ENCODE data around the gene DGAT2. TPM values are rescaled to one million over a fixed set of nuclear protein-coding genes. Genes with fewer than 3 reads are reported as not detected.
A peak's percentile ranks its signal among the peaks of the same experiment; 100 is the strongest.

The DGAT2 gene
- total RNA-seq, 6 experiments from 2014 or later: 33.1 to 166 (median 124) TPM

DNA sequence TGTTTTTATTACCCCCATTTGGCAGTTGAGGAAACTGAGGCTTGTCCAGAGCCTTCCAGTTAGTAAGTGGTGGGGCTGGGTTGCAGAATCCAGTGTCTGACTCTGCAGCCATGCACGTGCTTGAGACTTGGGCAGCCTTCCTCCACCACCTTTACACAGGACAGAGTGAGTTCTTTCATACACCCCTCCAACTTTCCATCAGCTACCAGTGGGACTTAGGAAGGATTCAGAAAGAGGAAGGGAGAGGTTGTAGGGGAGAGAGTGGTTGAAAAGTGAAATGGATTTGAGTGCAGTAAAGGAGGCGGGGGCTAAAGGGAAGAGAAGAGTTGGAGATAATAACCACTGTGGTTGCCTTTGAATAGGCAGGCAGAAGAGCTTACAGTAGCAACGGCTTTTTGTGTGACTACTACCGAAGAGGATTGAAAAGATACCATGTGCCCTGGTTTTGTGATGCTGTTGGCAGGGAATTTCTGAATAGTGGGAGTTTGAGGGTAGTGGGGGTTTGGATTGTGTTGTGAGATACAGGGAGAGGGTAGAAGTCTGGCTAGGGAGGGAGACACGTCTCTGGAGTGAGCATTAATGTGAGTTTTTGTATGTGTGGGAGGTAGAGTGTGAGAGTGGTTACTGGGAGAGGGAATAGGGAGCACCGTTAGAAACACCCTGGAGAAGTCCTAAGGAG, 48.1 kb downstream of the DGAT2 start:
- H3K4me3 ChIP-seq: peak overlapping the region; percentile 90 to 97 (median 94)
- H3K27me3 ChIP-seq: no peaks in the 10 kb centered on the region
- H3K4me1 ChIP-seq: peaks cover 0 to 22% (median 0%) of the 10 kb centered on the region in 4 donors
- DNase-seq (no peak), ATAC-seq (no peak)
- 34% methylated on average over 6 of the region's 6 CpGs for WGBS (ENCODE audit: insufficient coverage, low coverage, low lambda C conversion rate, missing lambda C conversion rate)
- H3K27ac ChIP-seq: no peak overlapping the region
- no peaks in the 10 kb centered on the region for H3K36me3 ChIP-seq
- TF ChIP-seq, protein P1, sequence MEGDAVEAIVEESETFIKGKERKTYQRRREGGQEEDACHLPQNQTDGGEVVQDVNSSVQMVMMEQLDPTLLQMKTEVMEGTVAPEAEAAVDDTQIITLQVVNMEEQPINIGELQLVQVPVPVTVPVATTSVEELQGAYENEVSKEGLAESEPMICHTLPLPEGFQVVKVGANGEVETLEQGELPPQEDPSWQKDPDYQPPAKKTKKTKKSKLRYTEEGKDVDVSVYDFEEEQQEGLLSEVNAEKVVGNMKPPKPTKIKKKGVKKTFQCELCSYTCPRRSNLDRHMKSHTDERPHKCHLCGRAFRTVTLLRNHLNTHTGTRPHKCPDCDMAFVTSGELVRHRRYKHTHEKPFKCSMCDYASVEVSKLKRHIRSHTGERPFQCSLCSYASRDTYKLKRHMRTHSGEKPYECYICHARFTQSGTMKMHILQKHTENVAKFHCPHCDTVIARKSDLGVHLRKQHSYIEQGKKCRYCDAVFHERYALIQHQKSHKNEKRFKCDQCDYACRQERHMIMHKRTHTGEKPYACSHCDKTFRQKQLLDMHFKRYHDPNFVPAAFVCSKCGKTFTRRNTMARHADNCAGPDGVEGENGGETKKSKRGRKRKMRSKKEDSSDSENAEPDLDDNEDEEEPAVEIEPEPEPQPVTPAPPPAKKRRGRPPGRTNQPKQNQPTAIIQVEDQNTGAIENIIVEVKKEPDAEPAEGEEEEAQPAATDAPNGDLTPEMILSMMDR (IDR thresholded peaks at IDR 0.05): no peak
- TF ChIP-seq POLR2A (IDR thresholded peaks at IDR 0.05): no peak
- H3K9me3 ChIP-seq: no peaks in the 10 kb centered on the region
- intact Hi-C loops (cut with DNase I): no loop called here

DNA sequence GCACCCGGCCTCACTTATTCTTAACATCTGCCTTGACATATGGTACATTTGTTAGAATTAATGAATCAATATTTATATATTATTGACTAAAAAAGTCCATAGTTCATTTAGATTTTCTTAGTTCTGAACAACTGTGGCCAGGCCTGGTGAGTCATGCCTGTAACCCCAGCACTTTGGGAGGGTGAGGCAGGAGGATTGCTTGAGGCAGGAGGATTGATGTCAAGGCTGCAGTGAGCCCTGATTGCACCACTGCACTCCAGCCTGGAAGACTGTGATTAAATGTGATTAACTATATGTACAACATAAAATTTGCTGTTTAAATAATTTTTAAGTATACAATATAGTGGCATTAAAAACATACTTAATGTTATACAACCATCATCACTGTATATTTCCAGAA, 52.1 kb downstream of the DGAT2 start:
- Histone ChIP-seq H3K27me3 (no peaks in the 10 kb centered on the region), H3K9me3 (no peaks in the 10 kb centered on the region), H3K27ac (no peak overlapping the region), H3K36me3 (no peaks in the 10 kb centered on the region), H3K4me3 (no peak overlapping the region), H3K4me1 (peaks cover 0 to 26% (median 0%) of the 10 kb centered on the region in 4 donors)
- intact Hi-C loops (cut with DNase I): no loop called here
- ATAC-seq (peak in 1 of 4 donors; percentile 52), DNase-seq (no peak)
- TF ChIP-seq POLR2A (IDR thresholded peaks at IDR 0.05): no peak
- TF ChIP-seq, protein P1 (IDR thresholded peaks at IDR 0.05): no peak
- WGBS (ENCODE audit: insufficient coverage, low coverage, low lambda C conversion rate, missing lambda C conversion rate): 80% methylated on average over 1 of the region's 1 CpG

DNA sequence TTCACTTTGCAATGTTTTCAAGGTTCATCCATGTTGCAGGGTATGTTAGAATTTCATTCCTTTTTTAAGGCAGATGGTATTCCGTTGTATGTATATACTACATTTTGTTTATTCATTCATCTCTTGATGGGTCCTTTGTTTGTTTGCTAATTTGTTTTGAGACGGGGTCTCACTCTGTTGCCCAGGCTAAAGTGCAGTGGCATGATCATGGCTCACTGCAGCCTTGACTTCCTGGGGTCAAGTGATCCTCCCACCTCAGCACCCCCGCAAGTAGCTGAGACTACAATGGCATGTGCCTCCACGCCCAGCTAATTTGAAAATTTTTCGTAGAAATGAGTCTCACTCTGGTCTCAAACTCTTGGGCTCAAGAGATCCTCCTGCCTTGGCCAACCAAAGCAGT, 52.6 kb downstream of the DGAT2 start:
- no peaks in the 10 kb centered on the region for H3K36me3 ChIP-seq
- no peak overlapping the region for H3K4me3 ChIP-seq
- H3K27ac ChIP-seq: no peak overlapping the region
- H3K27me3 ChIP-seq: no peaks in the 10 kb centered on the region
- ATAC-seq (no peak), DNase-seq (no peak)
- intact Hi-C loops (cut with DNase I): no loop called here
- H3K4me1 ChIP-seq: peaks cover 0 to 23% (median 1%) of the 10 kb centered on the region in 4 donors
- H3K9me3 ChIP-seq: no peaks in the 10 kb centered on the region
- no peak for TF ChIP-seq POLR2A (IDR thresholded peaks at IDR 0.05)
- TF ChIP-seq, protein P1 (IDR thresholded peaks at IDR 0.05): no peak
- WGBS (ENCODE audit: insufficient coverage, low coverage, low lambda C conversion rate, missing lambda C conversion rate): 90% methylated on average over 2 of the region's 5 CpGs

DNA sequence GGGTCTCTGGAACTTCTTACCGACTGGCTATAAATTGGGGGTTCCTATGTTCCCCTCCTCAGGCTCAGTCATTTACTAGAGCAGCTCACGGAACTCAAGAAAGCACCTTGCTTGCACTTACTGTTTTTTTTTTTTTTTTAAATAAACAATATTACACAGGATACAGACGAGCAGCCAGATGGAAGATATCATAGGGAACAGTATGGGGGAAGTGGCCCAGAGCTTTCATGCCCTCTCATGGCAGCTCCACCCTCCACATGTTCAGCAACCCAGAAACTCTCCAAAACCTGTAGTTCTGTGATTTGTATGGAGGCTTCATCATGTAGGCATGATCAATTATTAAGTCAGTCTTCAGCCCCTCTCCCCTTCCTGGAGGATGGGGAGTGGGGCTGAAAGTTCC, 54.0 kb downstream of the DGAT2 start:
- WGBS (ENCODE audit: insufficient coverage, low coverage, low lambda C conversion rate, missing lambda C conversion rate): 82% methylated on average over 3 of the region's 3 CpGs
- TF ChIP-seq POLR2A (IDR thresholded peaks at IDR 0.05): no peak
- TF ChIP-seq, protein P1 (IDR thresholded peaks at IDR 0.05): no peak
- H3K4me3 ChIP-seq: no peak overlapping the region
- intact Hi-C loops (cut with DNase I): no loop called here
- no peaks in the 10 kb centered on the region for H3K9me3 ChIP-seq
- H3K27ac ChIP-seq: no peak overlapping the region
- ATAC-seq: peak in 1 of 4 donors; percentile 29
- DNase-seq: no peak
- no peaks in the 10 kb centered on the region for H3K27me3 ChIP-seq
- H3K36me3 ChIP-seq: no peaks in the 10 kb centered on the region
- H3K4me1 ChIP-seq: peaks cover 0 to 10% (median 2%) of the 10 kb centered on the region in 4 donors

Measured in right lobe of liver (tissue), 6 donors.